ENCODE measurements around the gene TRIM14.

DNA sequence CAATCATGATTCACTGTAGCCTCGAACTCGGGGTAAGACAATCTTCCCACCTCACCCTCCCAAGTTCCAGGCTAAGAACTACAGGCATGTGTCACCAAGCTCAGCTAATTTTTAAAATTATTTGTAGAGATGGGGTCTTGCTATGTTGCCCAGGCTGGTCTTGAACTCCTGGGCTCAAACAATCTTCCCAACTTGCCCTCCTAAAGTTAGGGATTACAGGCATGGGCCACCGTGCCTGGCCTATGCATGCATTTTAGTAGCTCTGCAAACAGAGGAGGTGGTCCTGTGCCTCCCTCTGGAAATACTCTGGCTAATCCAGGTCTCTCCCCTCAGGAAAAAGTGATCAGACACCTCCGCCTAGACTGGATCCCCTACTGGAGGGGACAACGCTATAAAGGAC lies 21.5 kb upstream of the TRIM14 start:
- TF ChIP-seq POLR2A (IDR thresholded peaks at IDR 0.05; ENCODE audit: low read depth, low read length): no peak
- TF ChIP-seq POLR2AphosphoS5 (IDR thresholded peaks at IDR 0.05; ENCODE audit: low read depth, low read length): no peak

Measured in GM12891 (cell line).